Measurements from ENCODE around the gene COQ3. TPM values are rescaled to one million over a fixed set of nuclear protein-coding genes. Genes with fewer than 3 reads are reported as not detected.
A peak's percentile ranks its signal among the peaks of the same experiment; 100 is the strongest.

Gene COQ3
- total RNA-seq, 1 donor from 2014 or later, result 5.7 TPM

GRCh38 chr6:99425647-99426450, 31.9 kb upstream of the COQ3 start:
- peak; percentile 84 for DNase-seq (ENCODE audit: low read depth)
- peak overlapping the region; percentile 96 for H3K4me3 ChIP-seq (ENCODE audit: low read depth, low read length)
- TF ChIP-seq CTCF (conservative IDR thresholded peaks at IDR 0.05; ENCODE audit: low read depth, low read length), result peak; percentile 65

- peak within 1 kb of the TSS; percentile 96 for H3K4me3 ChIP-seq (ENCODE audit: low read depth, low read length)
- peak; percentile 97 for DNase-seq (ENCODE audit: low read depth)
- no peak for TF ChIP-seq CTCF (conservative IDR thresholded peaks at IDR 0.05; ENCODE audit: low read depth, low read length)
Measured at GRCh38 chr6:99424761-99425646, 31.0 kb upstream of the COQ3 start, which contains the start of gene PNISR. TSS of gene PNISR (minus strand) at chr6:99425308. CDS start at chr6:99414659, 10,649 bp downstream.

- peak overlapping the region; percentile 96 for H3K4me3 ChIP-seq (ENCODE audit: low read depth, low read length)
- no peak for DNase-seq (ENCODE audit: low read depth)
- TF ChIP-seq CTCF (conservative IDR thresholded peaks at IDR 0.05; ENCODE audit: low read depth, low read length), result no peak
Measured at GRCh38 chr6:99424022-99424421, 30.0 kb upstream of the COQ3 start.

GRCh38 chr6:99422912-99423311, 28.9 kb upstream of the COQ3 start:
- no peak overlapping the region for H3K4me3 ChIP-seq (ENCODE audit: low read depth, low read length)
- no peak for DNase-seq (ENCODE audit: low read depth)
- TF ChIP-seq CTCF (conservative IDR thresholded peaks at IDR 0.05; ENCODE audit: low read depth, low read length), result no peak

- no peak for TF ChIP-seq CTCF (conservative IDR thresholded peaks at IDR 0.05; ENCODE audit: low read depth, low read length)
- H3K4me3 ChIP-seq (ENCODE audit: low read depth, low read length), result no peak overlapping the region
- DNase-seq (ENCODE audit: low read depth), result no peak
Measured at GRCh38 chr6:99416892-99417767, 23.1 kb upstream of the COQ3 start.

- TF ChIP-seq CTCF (conservative IDR thresholded peaks at IDR 0.05; ENCODE audit: low read depth, low read length), result no peak
- DNase-seq (ENCODE audit: low read depth), result no peak
- H3K4me3 ChIP-seq (ENCODE audit: low read depth, low read length), result no peak overlapping the region
Measured at GRCh38 chr6:99416226-99416625, 22.2 kb upstream of the COQ3 start.

Measured in epithelial cell of proximal tubule (primary cell).